ENCODE measurements around the gene SIL1. TPM values are rescaled to one million over a fixed set of nuclear protein-coding genes. Genes with fewer than 3 reads are reported as not detected.

The SIL1 gene
- total RNA-seq, 1 donor from 2014 or later = 29.9 TPM

DNA sequence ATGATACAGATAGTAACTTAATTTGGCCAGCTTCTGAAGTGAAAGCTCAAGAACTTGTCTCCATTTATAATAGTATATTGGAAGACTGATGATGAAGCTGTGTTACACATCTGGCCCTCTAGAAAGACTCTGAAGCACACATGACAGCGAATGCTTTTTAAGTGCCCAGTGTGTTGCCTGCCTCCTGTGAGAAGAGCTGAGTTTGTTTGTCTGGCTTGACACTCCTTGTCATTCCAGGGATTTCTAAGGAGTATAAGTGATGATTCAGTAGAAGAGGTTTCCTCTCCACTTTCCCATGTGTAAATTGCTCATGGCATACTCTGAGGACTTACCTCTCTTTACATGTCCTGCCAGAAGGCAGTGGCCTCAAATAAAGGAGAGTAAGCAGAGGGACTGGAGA lies 292.6 kb downstream of the SIL1 start:
- Histone ChIP-seq H3K27me3 (ENCODE audit: control insufficient read depth, insufficient read depth, low read length) (no peaks in the 10 kb centered on the region), H3K36me3 (ENCODE audit: control insufficient read depth, insufficient read depth, low read length) (peaks cover 1% of the 10 kb centered on the region), H3K4me3 (ENCODE audit: low read depth, low read length) (no peak overlapping the region)
- TF ChIP-seq, protein P1, sequence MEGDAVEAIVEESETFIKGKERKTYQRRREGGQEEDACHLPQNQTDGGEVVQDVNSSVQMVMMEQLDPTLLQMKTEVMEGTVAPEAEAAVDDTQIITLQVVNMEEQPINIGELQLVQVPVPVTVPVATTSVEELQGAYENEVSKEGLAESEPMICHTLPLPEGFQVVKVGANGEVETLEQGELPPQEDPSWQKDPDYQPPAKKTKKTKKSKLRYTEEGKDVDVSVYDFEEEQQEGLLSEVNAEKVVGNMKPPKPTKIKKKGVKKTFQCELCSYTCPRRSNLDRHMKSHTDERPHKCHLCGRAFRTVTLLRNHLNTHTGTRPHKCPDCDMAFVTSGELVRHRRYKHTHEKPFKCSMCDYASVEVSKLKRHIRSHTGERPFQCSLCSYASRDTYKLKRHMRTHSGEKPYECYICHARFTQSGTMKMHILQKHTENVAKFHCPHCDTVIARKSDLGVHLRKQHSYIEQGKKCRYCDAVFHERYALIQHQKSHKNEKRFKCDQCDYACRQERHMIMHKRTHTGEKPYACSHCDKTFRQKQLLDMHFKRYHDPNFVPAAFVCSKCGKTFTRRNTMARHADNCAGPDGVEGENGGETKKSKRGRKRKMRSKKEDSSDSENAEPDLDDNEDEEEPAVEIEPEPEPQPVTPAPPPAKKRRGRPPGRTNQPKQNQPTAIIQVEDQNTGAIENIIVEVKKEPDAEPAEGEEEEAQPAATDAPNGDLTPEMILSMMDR (IDR thresholded peaks at IDR 0.05; ENCODE audit: insufficient read depth, low read length, poor library complexity, severe bottlenecking) = no peak
- peak; percentile 77 for DNase-seq (ENCODE audit: low read depth)

DNA sequence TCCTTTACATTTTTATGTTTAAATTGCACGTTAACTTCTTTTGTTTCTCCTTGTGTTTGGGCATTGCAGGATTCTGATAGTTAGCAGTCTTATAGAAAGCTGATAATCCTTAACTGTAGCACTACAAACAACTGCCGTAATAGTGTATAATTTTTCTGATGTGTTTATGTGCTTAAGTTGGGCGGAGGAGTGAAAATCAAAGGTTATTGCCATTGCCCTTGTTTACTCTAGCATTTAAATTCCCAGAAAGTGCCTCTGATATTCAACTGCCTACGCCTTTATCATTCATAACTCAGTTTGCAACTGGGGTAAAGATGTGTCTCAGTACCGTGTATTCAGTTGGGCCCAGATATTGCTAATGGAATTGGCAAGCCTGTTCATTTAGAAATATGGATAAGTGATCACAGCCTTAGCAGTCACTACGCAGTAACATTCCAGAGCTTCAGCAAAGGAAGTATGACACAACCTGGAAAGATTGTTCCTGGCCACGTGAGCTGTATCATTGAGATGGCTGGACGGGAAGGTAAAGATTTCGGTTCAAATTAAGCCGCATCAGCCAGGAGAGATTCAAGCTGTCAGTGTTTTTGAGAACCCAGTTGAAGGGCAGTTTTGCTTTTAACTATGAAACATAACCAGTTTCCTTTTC lies 294.9 kb downstream of the SIL1 start:
- peaks cover 1% of the 10 kb centered on the region for H3K36me3 ChIP-seq (ENCODE audit: control insufficient read depth, insufficient read depth, low read length)
- no peak for DNase-seq (ENCODE audit: low read depth)
- no peak overlapping the region for H3K4me3 ChIP-seq (ENCODE audit: low read depth, low read length)
- H3K27me3 ChIP-seq (ENCODE audit: control insufficient read depth, insufficient read depth, low read length) = no peaks in the 10 kb centered on the region
- TF ChIP-seq, protein P1 (IDR thresholded peaks at IDR 0.05; ENCODE audit: insufficient read depth, low read length, poor library complexity, severe bottlenecking) = no peak

- Histone ChIP-seq H3K27me3 (ENCODE audit: control insufficient read depth, insufficient read depth, low read length) (no peaks in the 10 kb centered on the region), H3K36me3 (ENCODE audit: control insufficient read depth, insufficient read depth, low read length) (peaks cover 1% of the 10 kb centered on the region)
- no peak for DNase-seq (ENCODE audit: low read depth)
Observed at GRCh38 chr5:138901716-138902115, 296.5 kb downstream of the SIL1 start.

GRCh38 chr5:138900281-138900965 lies 297.7 kb downstream of the SIL1 start:
- TF ChIP-seq, protein P1 (IDR thresholded peaks at IDR 0.05; ENCODE audit: insufficient read depth, low read length, poor library complexity, severe bottlenecking) = no peak
- DNase-seq (ENCODE audit: low read depth) = peak; percentile 41
- H3K36me3 ChIP-seq (ENCODE audit: control insufficient read depth, insufficient read depth, low read length) = no peaks in the 10 kb centered on the region

More at GRCh38 chr5:138901716-138902115, 296.5 kb downstream of the SIL1 start:
- no peak overlapping the region for H3K4me3 ChIP-seq (ENCODE audit: low read depth, low read length)
- TF ChIP-seq, protein P1 (IDR thresholded peaks at IDR 0.05; ENCODE audit: insufficient read depth, low read length, poor library complexity, severe bottlenecking) = no peak

GRCh38 chr5:138898742-138899141 lies 299.4 kb downstream of the SIL1 start:
- no peak for DNase-seq (ENCODE audit: low read depth)
- Histone ChIP-seq H3K36me3 (ENCODE audit: control insufficient read depth, insufficient read depth, low read length) (no peaks in the 10 kb centered on the region), H3K4me3 (ENCODE audit: low read depth, low read length) (no peak overlapping the region), H3K27me3 (ENCODE audit: control insufficient read depth, insufficient read depth, low read length) (no peaks in the 10 kb centered on the region)
- TF ChIP-seq, protein P1 (IDR thresholded peaks at IDR 0.05; ENCODE audit: insufficient read depth, low read length, poor library complexity, severe bottlenecking) = no peak

More at GRCh38 chr5:138900281-138900965, 297.7 kb downstream of the SIL1 start:
- no peak overlapping the region for H3K4me3 ChIP-seq (ENCODE audit: low read depth, low read length)
- no peaks in the 10 kb centered on the region for H3K27me3 ChIP-seq (ENCODE audit: control insufficient read depth, insufficient read depth, low read length)
